Measurements from ENCODE around the gene ANKRD55. TPM values are rescaled to one million over a fixed set of nuclear protein-coding genes. Genes with fewer than 3 reads are reported as not detected.

Gene ANKRD55
- total RNA-seq, 2 donors from 2014 or later = not detected

GRCh38 chr5:56190497-56190896, 42.6 kb downstream of the ANKRD55 start:
- H3K9ac ChIP-seq (ENCODE audit: low read depth in 2 of 2, low read length in 2 of 2) = no peak overlapping the region

GRCh38 chr5:56185768-56186311, 47.3 kb downstream of the ANKRD55 start:
- intact Hi-C loops (cut with DNase I) = no loop called here

More at GRCh38 chr5:56190497-56190896, 42.6 kb downstream of the ANKRD55 start:
- TF ChIP-seq CTCF (IDR thresholded peaks at IDR 0.05) = no peak
- DNase-seq = no peak
- H3K36me3 ChIP-seq = no peaks in the 10 kb centered on the region
- no peak overlapping the region for H3K27ac ChIP-seq
- no peaks in the 10 kb centered on the region for H3K9me3 ChIP-seq
- no peak overlapping the region for H3K4me3 ChIP-seq
- intact Hi-C loops (cut with DNase I) = no loop called here
- H3K27me3 ChIP-seq = no peaks in the 10 kb centered on the region
- H3K4me1 ChIP-seq = no peaks in the 10 kb centered on the region

GRCh38 chr5:56183506-56183905, 49.6 kb downstream of the ANKRD55 start:
- Histone ChIP-seq H3K4me1 (no peaks in the 10 kb centered on the region), H3K36me3 (no peaks in the 10 kb centered on the region), H3K27me3 (no peaks in the 10 kb centered on the region), H3K9ac (ENCODE audit: low read depth in 2 of 2, low read length in 2 of 2) (no peak overlapping the region), H3K4me3 (no peak overlapping the region), H3K27ac (no peak overlapping the region), H3K9me3 (no peaks in the 10 kb centered on the region)
- no peak for TF ChIP-seq CTCF (IDR thresholded peaks at IDR 0.05)
- intact Hi-C loops (cut with DNase I) = no loop called here
- no peak for DNase-seq

More at GRCh38 chr5:56185768-56186311, 47.3 kb downstream of the ANKRD55 start:
- no peak for DNase-seq
- no peak for TF ChIP-seq CTCF (IDR thresholded peaks at IDR 0.05)
- no peak overlapping the region for H3K9ac ChIP-seq (ENCODE audit: low read depth in 2 of 2, low read length in 2 of 2)
- H3K4me1 ChIP-seq = no peaks in the 10 kb centered on the region
- no peak overlapping the region for H3K27ac ChIP-seq
- no peaks in the 10 kb centered on the region for H3K9me3 ChIP-seq
- no peaks in the 10 kb centered on the region for H3K36me3 ChIP-seq
- H3K4me3 ChIP-seq = no peak overlapping the region
- no peaks in the 10 kb centered on the region for H3K27me3 ChIP-seq

- no peak for TF ChIP-seq CTCF (IDR thresholded peaks at IDR 0.05)
- Histone ChIP-seq H3K9ac (ENCODE audit: low read depth in 2 of 2, low read length in 2 of 2) (no peak overlapping the region), H3K27me3 (no peaks in the 10 kb centered on the region), H3K9me3 (no peaks in the 10 kb centered on the region), H3K36me3 (no peaks in the 10 kb centered on the region), H3K27ac (no peak overlapping the region), H3K4me1 (no peaks in the 10 kb centered on the region), H3K4me3 (no peak overlapping the region)
- intact Hi-C loops (cut with DNase I) = no loop called here
- no peak for DNase-seq
Measured at GRCh38 chr5:56179442-56179841, 53.7 kb downstream of the ANKRD55 start.

GRCh38 chr5:56178823-56179222, 54.3 kb downstream of the ANKRD55 start:
- DNase-seq = no peak
- Histone ChIP-seq H3K27me3 (no peaks in the 10 kb centered on the region), H3K36me3 (no peaks in the 10 kb centered on the region), H3K27ac (no peak overlapping the region), H3K9me3 (no peaks in the 10 kb centered on the region), H3K4me1 (no peaks in the 10 kb centered on the region), H3K9ac (ENCODE audit: low read depth in 2 of 2, low read length in 2 of 2) (no peak overlapping the region), H3K4me3 (no peak overlapping the region)
- TF ChIP-seq CTCF (IDR thresholded peaks at IDR 0.05) = no peak
- intact Hi-C loops (cut with DNase I) = no loop called here

Measured in colonic mucosa (tissue), 4 donors.